T-cell (primary cell): Measurements from ENCODE around the gene SESN1. TPM values are rescaled to one million over a fixed set of nuclear protein-coding genes. Genes with fewer than 3 reads are reported as not detected.

Source experiments
- total RNA-seq, 35 experiments: library from RNA in 6 of 35; stranded (reverse) in 6 of 35; fragments of 120-200 nt in 1 of 35; gene quantifications; one replicate each; pipeline versions ENCODE4 v1.2.1 to v1.2.4 and lab custom pipeline; 2013 to 2026

Gene SESN1
- total RNA-seq, 5 donors from 2014 or later (not counting 1 experiment from before 2014, with no cell fraction given), result 24.2 to 75.5 (median 33.1) TPM

Other genes with a start within 250 kb of the SESN1 start
- 1 to 10 TPM; 6.4 to 10.0 (median 8.1) TPM for gene ARMC2, start 246.4 kb downstream of the SESN1 start, total RNA-seq
- 1 to 10 TPM; 5.2 to 7.9 (median 5.9) TPM for gene CEP57L1, start 661 bp upstream of the SESN1 start, total RNA-seq